Muscle of leg (tissue), 11 donors: Measurements from ENCODE around the gene RPL27A. TPM values are rescaled to one million over a fixed set of nuclear protein-coding genes. Genes with fewer than 3 reads are reported as not detected.
A peak's percentile ranks its signal among the peaks of the same experiment; 100 is the strongest.

ENCODE experiments used
- DNase-seq: peaks from one replicate; pipeline ENCODE4 v3.0.0; 2013
- H3K27ac ChIP-seq: one replicate; pipeline ENCODE4 v1.5.1; 2013; ENCODE audit warnings: mild to moderate bottlenecking, low read length, control low read depth
- H3K27me3 ChIP-seq: one replicate; pipeline ENCODE4 v1.6.1; 2013; ENCODE audit warnings: low read length; ENCODE audit not compliant: control insufficient read depth, insufficient read depth
- H3K36me3 ChIP-seq: one replicate; pipeline ENCODE4 v1.6.1; 2013; ENCODE audit warnings: low read length; ENCODE audit not compliant: control insufficient read depth, insufficient read depth
- H3K4me1 ChIP-seq: one replicate; pipeline ENCODE4 v1.6.1; 2013; ENCODE audit warnings: low read length; ENCODE audit not compliant: control insufficient read depth, insufficient read depth
- H3K4me3 ChIP-seq: one replicate; pipeline ENCODE4 v1.5.1; 2013; ENCODE audit warnings: low read length, control low read depth
- H3K9me3 ChIP-seq: replicated peaks from 2 replicates; pipeline ENCODE4 v1.6.1; 2013; ENCODE audit warnings: low read depth, low read length; ENCODE audit not compliant: control insufficient read depth
- WGBS: methylation state at CpG from one replicate; pipeline ENCODE4 v1.1.5; 2013; ENCODE audit warnings: missing lambda C conversion rate; ENCODE audit not compliant: insufficient coverage; 5-methylcytosine and 5-hydroxymethylcytosine counted together
- polyA plus RNA-seq, 8 donors: library from polyadenylated mRNA; unstranded; fragments of 120-200 nt; gene quantifications; one replicate each; pipeline versions ENCODE4 v1.2.1 to v1.2.3, GENCODE V29; 2013; ENCODE audit warnings: inconsistent platforms in 1 of 8, low replicate concordance in 1 of 8; ENCODE audit not compliant: insufficient read length in 8 of 8, insufficient read depth in 1 of 8
- total RNA-seq: library from RNA; stranded (reverse); fragments of 120-200 nt; gene quantifications from one replicate; pipeline ENCODE4 v1.2.4, GENCODE V29; 2013

RPL27A gene
- total and polyA plus RNA-seq, 9 donors = 2,776 to 4,193 (median 3,566) TPM

DNA sequence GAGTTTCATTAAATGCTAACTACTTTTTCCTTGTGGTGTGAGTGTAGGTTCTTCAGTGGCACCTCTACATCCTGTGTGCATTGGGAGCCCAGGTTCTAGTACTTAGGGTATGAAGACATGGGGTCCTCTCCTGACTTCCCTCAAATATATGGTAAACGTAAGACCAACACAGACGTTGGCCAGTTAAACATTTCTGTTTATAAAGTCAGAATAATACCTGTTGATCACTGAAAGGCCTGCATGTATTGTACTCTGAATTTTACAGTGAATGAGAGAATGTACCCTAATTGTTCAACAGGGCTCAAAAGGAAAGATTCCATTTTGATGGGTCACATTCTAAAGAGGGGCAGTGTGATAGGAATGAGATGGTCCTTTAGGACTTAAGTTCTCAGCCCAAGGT, 3.2 kb downstream of the RPL27A start:
- Histone ChIP-seq H3K27me3 (no peaks in the 10 kb centered on the region), H3K4me3 (no peak overlapping the region), H3K27ac (no peak overlapping the region), H3K4me1 (peaks cover 27% of the 10 kb centered on the region), H3K9me3 (no peaks in the 10 kb centered on the region), H3K36me3 (peaks cover 42% of the 10 kb centered on the region)
- WGBS = no CpG with 5 or more reads among the region's 2 CpGs
- no peak for DNase-seq

DNA sequence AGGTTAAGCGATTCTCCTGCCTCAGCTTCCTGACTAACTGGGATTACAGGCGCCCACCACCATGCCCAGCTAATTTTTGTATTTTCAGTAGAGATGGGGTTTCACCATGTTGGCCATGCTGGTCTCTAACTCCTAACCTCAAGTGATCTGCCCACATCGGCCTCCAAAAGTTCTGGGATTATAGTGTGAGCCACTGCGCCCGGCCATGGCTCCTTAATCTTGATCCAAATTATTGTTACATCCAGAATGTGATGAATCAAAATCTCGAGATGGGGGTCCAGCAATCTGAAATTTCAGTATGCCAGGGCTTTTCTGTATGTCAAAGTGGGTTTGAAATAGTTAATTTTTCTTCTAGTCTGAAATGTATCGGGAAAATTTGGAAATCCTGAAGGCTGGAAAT, 3.7 kb downstream of the RPL27A start:
- no peak overlapping the region for H3K4me3 ChIP-seq
- peaks cover 27% of the 10 kb centered on the region for H3K4me1 ChIP-seq
- H3K9me3 ChIP-seq = no peaks in the 10 kb centered on the region
- no peak for DNase-seq
- no peak overlapping the region for H3K27ac ChIP-seq
- peaks cover 43% of the 10 kb centered on the region for H3K36me3 ChIP-seq
- no CpG with 5 or more reads among the region's 7 CpGs for WGBS
- H3K27me3 ChIP-seq = no peaks in the 10 kb centered on the region

DNA sequence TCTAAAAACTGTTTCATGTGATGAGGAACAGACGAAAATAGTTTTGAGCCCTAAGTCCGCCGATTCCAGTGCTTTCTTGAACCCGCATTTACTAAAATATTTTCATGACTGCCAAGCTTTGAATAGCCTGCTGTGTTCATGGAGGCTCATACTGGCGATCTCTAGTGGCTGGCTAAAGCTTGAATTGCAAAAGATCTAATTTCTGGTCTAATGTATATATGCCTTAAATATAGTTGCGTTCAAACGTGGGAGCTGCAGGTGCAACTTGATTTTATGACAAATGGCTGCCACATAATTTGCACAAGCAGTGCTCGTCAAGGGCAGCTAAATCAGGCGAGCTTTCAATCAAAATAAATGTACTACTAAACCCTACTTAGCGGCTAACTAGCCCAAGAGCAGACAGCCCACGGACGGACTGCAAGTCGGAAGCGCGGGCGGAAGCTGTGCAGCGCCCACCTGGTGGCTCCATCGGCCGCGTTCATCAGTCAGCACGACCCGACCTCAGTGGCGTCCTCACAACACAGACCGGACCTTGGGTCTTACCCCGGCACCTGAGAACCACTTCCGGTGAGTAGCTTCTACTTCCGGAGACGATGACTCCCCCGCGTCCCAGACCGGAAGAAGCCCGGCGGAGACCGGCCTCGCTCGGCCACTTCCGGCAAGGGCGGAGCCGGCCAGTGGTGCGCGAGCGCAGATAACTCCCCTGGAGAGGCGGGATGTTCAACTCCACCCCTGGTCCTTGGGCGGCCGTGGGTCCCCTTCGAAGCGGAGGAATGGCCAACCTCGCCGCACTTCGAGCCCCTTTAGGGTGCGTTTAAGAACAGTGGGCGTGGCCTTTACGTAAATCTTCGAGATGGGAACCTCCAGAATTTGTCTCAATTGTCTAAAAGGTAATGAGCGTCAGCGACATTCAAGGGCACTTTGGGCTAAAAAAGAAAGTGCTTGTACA, 6.1 kb downstream of the RPL27A start:
- Histone ChIP-seq H3K4me1 (peaks cover 18% of the 10 kb centered on the region), H3K27me3 (no peaks in the 10 kb centered on the region), H3K27ac (peak overlapping the region; percentile 88), H3K9me3 (no peaks in the 10 kb centered on the region), H3K36me3 (peaks cover 65% of the 10 kb centered on the region), H3K4me3 (peak overlapping the region; percentile 78)
- DNase-seq = peak; percentile 98
- under 1% methylated on average over 50 of the region's 56 CpGs for WGBS

DNA sequence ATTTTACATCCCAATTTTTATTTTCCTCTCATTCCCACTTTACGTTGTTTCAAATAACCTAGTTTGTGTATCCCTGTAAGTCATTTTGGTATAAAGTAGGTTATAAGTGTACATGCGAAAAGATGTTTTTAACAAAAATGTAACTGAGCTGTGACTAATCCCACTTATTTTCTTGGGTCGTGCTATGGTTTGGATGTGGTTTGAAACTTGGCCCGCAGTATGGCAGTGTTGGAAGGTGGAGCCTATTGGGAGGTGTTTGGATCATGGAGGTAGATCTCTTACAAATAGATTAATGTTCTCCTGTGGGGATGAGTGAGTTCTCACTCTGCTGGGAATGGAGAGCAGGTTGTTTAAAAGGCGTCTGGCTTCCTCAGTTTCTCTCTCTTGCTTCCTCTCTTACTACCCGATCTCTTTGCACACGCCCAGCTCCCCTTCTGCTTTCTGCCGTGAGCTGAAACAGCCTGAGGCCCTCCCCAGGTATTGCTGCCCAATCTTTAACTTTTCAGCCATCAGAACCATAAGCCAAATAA, 7.2 kb downstream of the RPL27A start:
- no peak for DNase-seq
- H3K27me3 ChIP-seq = no peaks in the 10 kb centered on the region
- H3K9me3 ChIP-seq = no peaks in the 10 kb centered on the region
- WGBS = 66% methylated on average over 6 of the region's 8 CpGs
- no peak overlapping the region for H3K27ac ChIP-seq
- peaks cover 65% of the 10 kb centered on the region for H3K36me3 ChIP-seq
- peaks cover 10% of the 10 kb centered on the region for H3K4me1 ChIP-seq
- no peak overlapping the region for H3K4me3 ChIP-seq

DNA sequence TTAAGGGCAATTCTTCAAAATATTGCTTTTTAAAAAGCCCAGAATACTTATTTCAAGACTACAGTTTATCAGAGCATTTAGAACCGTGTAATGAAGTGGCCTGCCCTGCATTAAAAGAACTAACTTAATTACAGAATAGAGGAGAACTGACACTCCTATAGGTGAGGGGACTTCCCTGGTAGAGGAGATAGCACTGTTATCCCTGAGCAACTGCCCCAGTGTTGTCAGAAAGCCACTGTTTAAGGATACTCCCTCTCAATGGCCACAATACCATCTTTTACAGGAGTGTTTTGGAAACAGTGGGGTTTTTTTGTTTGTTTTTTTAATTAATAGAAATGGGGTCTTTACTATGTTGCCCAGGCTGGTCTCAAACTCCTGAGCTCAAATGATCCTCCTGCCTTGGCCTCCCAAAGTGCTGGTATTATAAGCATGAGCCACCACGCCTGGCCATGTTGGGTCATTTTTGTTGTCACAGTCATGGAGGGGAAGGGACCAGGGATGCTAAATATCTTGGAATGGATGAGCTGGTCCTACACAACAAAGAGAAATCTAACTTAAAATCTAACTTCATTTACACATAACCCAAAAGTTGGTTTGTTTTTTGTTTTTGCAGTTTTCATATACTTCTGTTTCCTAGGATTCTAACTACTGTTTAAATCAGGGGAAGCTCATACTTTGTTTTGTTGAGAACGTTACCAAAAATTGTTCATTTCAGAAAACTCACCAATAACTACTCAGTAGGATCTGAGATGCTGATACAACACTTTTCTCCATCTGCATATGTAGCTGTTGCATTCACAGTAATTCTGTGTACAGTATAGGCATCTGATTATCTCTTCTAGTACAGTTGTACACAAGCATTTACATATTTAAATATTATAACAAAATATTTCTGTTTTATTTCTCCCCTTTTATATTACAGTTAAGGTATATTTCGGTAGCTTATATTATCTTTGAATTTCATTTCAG, 8.1 kb downstream of the RPL27A start:
- Histone ChIP-seq H3K9me3 (no peaks in the 10 kb centered on the region), H3K27ac (no peak overlapping the region), H3K27me3 (no peaks in the 10 kb centered on the region), H3K4me3 (no peak overlapping the region), H3K36me3 (peaks cover 65% of the 10 kb centered on the region), H3K4me1 (peaks cover 10% of the 10 kb centered on the region)
- WGBS = no CpG with 5 or more reads among the region's 4 CpGs
- DNase-seq = no peak

DNA sequence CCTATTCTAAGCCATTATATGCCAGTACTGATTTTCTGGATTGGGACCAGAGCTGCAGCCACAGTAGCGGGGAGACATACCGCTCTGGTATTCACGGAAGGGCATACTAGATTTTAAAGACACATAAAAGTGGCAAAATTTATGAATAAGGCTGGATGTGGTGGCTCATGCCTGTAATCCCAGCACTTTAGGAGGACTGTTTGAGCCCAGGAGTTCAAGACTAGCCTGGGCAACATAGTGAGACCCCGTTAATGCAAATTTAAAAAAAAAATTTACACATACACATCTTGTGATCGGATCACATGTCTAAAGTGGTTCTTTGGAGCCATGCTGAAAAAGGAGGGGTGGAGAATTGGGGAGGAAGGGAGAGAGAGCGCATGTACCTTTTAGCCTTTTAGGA, 9.0 kb downstream of the RPL27A start:
- H3K27me3 ChIP-seq = no peaks in the 10 kb centered on the region
- peaks cover 66% of the 10 kb centered on the region for H3K36me3 ChIP-seq
- H3K27ac ChIP-seq = no peak overlapping the region
- DNase-seq = no peak
- peaks cover 10% of the 10 kb centered on the region for H3K4me1 ChIP-seq
- H3K9me3 ChIP-seq = no peaks in the 10 kb centered on the region
- H3K4me3 ChIP-seq = no peak overlapping the region
- 70% methylated on average over 2 of the region's 6 CpGs for WGBS

DNA sequence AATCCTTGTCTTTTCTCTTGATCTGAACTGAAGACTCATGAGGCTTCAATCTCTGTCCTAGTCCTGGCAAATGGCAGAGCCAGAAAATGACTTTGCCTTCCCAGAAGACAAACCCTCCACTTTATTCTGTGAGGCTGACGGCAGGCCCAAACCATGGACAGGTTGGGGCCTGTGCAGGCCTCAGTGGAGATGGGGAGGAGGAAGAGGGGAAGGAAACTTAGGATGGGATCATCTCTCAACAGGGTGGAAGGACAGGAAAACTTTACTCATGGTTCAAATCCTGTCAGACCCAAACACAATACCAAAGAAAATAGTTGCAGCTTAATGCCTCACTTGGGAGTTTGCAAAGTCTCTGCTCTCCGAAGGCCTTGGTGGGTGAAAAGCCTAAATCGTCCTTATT, 9.8 kb downstream of the RPL27A start:
- 83% methylated on average over 2 of the region's 3 CpGs for WGBS
- Histone ChIP-seq H3K9me3 (no peaks in the 10 kb centered on the region), H3K27me3 (no peaks in the 10 kb centered on the region), H3K27ac (no peak overlapping the region), H3K4me3 (no peak overlapping the region), H3K4me1 (peaks cover 10% of the 10 kb centered on the region), H3K36me3 (peaks cover 66% of the 10 kb centered on the region)
- DNase-seq = no peak

DNA sequence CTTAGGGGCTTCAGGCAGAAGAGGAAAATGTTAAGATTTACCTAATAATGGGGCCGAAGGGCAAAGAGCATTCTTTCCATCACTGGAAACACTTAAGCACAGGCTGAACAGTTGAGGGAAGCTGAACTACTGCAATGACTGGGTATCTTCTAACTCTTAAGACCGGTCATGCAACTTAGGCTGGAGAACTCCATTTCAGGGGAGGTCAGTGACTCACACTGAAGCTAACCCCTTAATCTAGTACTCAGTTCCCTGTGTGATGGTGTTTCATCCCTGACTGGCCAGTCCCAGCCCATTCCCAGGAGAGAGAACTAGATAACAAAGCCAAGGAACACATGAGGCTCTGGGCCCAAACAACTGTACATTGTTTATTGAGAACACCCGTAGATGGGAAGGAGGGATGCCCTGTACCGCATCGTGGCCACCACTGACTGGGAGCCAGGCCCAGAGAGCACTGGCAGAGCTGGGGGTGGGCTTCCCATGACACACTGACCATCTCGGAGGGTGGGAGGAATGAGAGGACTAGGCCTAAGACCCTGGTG, 10.5 kb downstream of the RPL27A start:
- H3K4me1 ChIP-seq = peaks cover 3% of the 10 kb centered on the region
- H3K27ac ChIP-seq = no peak overlapping the region
- no peaks in the 10 kb centered on the region for H3K9me3 ChIP-seq
- no peak overlapping the region for H3K4me3 ChIP-seq
- peaks cover 71% of the 10 kb centered on the region for H3K36me3 ChIP-seq
- H3K27me3 ChIP-seq = no peaks in the 10 kb centered on the region
- DNase-seq = no peak
- 84% methylated on average over 3 of the region's 6 CpGs for whole genome bisulfite sequencing

DNA sequence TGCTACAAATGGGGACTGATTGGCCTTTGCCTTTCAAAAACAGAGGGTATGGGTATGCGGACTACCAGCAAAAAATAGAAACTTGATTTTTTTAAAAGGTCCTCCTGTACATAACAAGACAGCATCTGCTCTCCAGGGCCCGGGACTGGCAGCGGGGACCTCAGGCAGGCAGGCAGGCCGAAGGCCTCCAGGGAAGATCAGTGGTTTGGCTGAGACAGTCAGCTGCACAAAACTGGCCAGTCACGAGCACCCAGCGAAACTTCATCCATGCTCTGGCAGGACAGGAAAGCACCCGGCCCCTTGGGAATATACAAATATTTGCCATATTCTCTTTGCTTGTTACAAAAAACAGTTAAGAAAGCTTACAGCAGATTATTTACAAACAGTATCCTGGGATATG, 11.0 kb downstream of the RPL27A start:
- no peaks in the 10 kb centered on the region for H3K4me1 ChIP-seq
- WGBS = 95% methylated on average over 3 of the region's 7 CpGs
- H3K27me3 ChIP-seq = no peaks in the 10 kb centered on the region
- H3K36me3 ChIP-seq = peaks cover 75% of the 10 kb centered on the region
- no peak overlapping the region for H3K27ac ChIP-seq
- no peaks in the 10 kb centered on the region for H3K9me3 ChIP-seq
- DNase-seq = no peak
- no peak overlapping the region for H3K4me3 ChIP-seq
